Retina (tissue), 1 donor: ENCODE data around the gene PAPPA2.
"Not testable (repeated sequence)": the region's sequence is repeated elsewhere in the genome, so short reads cannot be mapped to it uniquely, and the experiment has no call there.

Experiments
- DNase-seq: peaks from one replicate; pipeline ENCODE4 v3.0.0-alpha.2; 2016

Gene PAPPA2, protein sequence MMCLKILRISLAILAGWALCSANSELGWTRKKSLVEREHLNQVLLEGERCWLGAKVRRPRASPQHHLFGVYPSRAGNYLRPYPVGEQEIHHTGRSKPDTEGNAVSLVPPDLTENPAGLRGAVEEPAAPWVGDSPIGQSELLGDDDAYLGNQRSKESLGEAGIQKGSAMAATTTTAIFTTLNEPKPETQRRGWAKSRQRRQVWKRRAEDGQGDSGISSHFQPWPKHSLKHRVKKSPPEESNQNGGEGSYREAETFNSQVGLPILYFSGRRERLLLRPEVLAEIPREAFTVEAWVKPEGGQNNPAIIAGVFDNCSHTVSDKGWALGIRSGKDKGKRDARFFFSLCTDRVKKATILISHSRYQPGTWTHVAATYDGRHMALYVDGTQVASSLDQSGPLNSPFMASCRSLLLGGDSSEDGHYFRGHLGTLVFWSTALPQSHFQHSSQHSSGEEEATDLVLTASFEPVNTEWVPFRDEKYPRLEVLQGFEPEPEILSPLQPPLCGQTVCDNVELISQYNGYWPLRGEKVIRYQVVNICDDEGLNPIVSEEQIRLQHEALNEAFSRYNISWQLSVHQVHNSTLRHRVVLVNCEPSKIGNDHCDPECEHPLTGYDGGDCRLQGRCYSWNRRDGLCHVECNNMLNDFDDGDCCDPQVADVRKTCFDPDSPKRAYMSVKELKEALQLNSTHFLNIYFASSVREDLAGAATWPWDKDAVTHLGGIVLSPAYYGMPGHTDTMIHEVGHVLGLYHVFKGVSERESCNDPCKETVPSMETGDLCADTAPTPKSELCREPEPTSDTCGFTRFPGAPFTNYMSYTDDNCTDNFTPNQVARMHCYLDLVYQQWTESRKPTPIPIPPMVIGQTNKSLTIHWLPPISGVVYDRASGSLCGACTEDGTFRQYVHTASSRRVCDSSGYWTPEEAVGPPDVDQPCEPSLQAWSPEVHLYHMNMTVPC (N-terminal part only)

DNA sequence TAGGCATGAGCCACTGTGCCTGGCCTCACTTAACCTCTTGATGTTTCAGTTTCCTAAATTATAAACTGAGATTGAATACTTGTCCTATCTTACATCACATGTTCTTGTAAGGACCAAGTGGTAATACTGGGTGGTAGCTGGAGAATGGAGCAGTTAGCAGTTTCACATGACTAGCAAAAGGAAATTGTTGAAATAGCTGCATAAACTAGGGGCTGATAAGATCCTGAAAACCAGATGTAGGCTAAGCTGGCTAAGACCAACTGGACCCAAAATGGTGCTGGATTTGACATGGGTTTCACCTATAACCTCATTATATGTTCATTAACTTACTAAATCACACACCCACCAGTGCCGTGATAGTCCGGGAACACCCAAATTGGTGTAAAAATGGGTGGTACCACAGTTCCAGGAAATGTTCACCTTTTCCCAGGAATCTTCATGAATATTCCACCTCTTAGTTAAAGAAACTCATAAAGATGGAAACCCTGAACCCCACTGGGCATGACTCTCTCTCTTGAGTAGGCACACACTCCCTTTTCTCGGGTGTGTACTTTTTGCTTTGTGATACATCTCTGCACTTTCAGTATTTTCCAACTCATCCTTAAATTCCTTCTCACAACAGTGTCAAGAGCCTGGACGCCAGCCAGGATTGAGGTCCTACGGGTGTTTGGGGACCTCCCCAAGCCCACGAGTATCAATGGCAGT, at the start of gene PAPPA2:
Gene PAPPA2, plus strand, starts transcription at position 502 of the 705 bp plus-strand sequence. CDS start 93,148 bp downstream, outside the sequence.
- DNase-seq, result no peak

DNA sequence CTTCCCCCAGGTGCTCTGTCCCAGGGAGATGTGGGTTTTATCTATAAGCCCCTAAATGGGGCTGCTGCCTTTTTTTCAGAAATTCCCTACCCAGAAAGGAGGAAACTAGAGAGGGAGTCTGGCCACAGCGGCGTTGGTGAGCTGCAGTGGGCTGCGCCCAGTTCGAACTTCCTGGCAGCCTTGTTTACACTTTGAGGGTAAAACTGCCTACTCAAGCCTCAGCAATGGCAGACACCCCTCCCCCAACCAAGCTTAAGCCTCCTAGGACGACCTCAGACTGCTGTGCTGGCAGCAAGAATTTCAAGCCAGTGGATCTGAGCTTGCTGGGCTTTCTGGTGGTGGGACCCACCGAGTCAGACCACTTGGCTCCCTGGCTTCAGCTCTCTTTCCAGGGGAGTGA, 46.2 kb upstream of the PAPPA2 start:
- no peak for DNase-seq

DNA sequence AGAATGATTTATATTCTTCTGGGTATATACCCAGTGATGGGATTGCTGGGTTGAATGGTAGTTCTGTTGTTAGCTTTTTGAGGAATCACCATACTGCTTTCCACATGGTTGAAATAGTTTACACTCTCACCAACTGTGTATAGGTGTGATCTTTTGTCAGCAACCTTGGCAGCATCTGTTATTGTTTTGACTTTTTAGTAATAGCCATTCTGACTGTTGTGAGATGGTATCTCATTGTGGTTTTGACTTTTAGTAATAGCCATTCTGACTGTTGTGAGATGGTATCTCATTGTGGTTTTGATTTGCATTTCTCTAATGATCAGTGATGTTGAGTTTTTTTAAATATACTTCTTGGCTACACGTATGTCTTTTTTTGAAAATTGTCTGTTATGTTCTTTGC, 43.4 kb upstream of the PAPPA2 start:
- DNase-seq, result not testable (repeated sequence)

DNA sequence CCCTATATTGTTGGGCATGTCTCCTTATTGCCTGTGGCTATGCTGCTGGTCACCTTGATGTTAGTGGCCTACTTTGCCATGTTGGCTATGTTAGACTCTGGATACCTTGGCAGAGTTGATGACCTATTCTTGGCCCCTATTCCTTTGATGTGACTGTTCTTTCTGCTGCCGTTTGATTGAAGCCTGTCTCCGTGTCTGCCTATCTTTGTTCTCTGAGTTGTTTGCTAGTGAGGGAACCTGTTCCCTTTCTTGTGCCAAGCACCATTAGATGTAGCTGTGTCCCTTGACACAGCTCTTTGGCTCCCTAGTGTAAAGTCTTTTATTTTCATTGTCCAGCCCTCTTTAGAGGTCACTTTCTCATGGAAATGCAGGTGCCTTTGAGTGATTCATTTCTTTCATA, 28.7 kb upstream of the PAPPA2 start:
- no peak for DNase-seq

DNA sequence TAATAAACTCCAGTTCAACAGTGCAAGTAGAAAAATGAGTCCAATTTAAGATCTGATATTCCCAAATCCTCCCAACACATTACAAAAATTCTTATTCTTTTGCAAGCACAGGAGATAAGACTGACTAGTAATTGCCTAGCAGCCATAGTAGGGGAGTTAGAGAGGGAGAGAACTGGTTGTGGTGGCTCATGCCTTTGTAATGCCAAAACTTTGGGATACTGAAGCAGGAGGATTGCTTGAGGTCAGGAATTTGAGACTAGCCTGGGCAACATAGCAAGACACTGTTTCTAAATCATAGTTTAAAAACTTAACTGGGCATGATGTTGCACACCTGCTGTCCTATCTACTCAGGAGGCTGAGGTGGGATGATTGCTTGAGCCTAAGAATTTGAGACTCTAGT, 26.7 kb upstream of the PAPPA2 start:
- DNase-seq, result no peak

DNA sequence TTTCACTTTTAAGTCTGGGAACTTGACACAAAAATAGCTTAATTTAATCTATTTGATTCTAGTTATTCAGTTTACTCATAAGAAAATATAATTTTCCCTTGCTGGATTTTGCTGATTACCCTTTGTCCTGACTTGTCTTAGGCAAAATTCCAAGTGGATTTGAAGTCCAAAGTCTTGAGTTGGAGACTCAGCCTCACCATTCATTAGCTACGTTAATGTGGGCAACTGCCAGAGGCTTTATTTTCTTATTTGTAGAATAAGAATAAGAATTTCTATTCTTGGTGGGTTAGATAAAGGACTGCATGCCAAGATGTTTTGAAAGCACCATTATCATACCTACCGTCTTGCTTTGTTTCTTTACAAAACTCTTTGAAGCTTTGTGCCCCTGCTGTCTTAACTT, 22.8 kb upstream of the PAPPA2 start:
- no peak for DNase-seq

DNA sequence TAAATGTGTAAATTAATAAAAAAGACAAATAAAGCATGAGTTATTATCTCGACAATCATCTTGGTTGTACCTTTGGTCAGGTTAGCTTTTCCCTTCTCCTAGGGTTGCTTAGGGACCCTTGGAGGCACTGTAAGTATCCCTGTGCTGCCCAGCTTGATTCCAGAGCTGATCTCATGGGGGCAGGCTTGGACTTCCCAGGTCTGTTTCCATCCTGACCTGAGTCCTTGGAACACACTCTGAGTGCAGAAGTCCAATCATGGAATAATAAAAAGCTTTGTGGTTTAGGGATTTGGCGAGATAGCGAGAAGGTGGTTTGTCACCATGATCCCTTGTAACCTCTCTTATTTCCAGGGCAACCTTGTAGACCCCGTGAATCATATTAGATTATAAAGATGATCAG, 18.7 kb upstream of the PAPPA2 start:
- no peak for DNase-seq

DNA sequence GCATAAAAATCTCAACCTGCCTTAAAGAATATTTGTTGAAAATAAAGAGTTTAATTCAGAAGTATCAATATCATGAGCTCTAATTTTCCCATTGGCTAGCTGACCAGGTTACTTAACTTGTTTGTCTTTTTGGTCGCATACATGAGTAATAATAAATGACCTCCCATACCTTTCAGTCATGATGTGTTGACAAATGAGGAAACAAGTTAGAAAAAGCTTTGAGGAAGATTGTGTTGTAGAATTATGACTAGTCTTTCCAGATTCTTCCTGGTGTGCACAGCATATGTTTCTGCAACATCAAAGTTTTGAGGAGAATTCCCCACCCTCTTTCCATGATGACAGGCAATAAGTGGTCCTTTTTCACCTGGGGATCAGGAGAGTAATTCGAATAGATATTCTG, 17.6 kb upstream of the PAPPA2 start:
- DNase-seq, result no peak

DNA sequence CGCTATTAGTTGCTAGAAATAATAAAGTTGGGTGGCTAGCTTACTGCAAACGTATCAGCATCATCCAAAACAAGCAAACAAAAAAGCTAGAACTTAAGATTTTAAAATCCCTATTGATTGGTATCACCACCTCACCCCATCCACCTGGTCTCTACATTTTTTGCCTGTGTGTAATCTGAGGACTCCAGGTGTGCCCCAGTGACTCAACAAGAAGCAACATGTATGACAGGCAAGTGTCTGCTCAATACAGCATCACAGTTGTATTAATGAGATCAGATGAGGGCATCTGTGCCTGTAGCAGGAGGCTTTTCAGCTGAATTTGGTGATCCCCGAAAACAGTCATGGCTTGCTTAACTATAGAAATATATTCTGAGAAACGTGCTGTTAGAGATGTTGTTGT, 14.6 kb upstream of the PAPPA2 start:
- no peak for DNase-seq

DNA sequence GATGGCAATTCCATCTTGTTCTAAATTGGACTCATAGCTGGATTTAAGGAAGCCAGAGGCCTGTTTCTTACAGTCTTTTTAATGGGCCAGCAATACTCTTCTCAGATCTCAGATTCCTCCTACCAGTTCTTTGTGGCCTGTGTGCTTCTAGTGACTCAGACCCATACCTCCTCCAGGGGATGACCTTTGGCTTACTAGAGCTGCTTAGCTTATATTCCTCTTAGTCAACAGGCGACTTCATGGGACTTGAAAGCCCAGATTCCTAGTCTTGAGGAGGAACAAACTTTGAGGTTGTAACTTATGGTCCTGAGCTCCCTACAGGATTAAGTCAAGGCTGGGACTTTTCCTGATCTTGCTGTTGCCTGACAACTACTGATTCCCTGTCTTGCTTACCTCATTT, 12.4 kb upstream of the PAPPA2 start:
- DNase-seq, result no peak

DNA sequence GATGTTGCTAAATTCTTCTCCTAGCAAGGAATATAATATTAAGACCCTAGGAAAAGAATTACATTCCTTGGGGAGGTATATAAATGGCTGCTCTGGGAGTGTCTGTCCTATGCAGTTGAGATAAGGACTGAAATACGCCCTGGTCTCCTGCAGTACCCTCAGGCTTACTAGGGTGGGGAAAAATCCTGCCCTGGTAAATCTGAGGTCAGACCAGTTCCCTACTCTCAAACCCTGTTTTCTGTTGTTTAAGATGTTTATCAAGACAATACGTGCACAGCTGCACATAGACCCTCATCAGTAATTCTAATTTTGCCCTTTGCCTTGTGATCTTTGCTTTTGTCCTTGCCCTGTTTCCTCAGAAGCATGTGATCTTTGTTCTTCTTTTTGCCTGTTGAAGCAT, 11.2 kb upstream of the PAPPA2 start:
- not testable (repeated sequence) for DNase-seq

DNA sequence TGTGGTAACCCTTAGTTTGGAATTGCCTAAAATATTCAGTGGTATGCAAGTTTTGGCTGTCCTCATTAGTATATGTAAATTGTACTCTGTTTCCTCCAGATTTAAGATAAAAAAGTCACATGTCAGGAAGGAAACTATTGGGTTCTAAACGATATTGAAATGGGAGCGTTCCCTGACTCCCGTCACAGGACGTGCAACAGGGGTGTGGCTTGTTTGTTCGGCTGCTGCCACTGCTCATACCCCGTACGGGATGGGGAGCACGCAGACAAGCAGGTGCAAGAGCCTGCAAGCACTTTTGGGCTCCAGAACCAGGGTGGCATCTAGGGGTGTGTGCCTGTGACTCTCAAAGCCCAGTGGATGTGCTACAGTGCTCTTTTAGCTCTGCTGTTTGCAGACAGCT, 6.2 kb upstream of the PAPPA2 start:
- no peak for DNase-seq

DNA sequence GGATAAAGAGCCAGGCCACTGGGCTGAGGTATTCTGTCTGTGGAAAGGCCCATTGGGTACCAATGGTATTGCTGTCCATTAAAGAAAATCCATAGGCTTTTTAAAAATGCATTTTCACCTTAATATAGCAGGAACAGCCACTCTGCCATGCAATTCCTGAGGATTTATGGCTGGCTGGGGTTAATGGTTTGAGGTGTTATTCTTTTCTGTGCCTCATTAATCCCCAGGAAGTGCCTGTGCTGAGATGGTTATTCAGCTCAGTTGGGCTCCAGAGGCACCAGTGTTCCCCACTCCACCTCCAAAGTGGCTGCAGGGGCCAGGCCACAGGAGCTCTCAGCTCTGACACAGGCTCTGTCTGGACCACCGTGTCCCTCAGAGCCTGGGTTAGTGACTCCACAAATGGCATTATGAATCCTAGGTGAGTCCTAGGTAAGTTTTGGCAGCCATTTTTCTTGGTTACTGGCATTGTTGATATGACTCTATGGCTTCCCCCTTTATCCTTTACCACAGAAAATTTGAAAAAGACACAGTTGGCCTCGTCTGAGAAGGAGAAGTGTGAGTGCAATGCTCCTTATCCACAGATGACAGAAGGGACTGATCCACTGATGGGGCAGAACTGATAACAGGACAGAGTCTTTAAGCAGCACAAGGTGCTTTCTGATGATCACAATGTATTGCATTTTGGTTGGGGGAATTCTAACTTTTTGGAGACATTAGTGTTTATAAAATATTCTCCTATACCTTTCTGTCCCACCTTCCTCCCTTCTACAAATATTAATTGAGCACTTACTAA, 2.2 kb upstream of the PAPPA2 start:
- DNase-seq, result no peak

DNA sequence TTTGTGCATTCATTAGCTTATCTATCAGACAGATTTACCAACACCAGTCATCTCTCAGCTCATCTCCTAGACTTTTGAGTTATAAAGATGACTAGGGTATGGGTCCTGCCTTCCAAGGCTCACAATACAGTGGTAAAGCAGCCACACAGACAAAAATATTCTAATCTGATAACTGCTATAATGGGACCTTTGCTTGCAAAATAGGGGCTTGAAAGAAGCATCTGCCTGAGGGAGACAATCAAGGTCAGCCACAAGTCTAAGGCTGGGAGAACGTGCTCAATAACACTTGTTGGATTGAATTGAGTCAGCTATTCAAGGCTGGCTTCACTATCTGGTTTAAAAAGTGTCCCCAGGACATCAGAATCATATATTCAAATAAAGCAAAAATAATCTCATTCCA, 1.4 kb upstream of the PAPPA2 start:
- DNase-seq, result no peak

DNA sequence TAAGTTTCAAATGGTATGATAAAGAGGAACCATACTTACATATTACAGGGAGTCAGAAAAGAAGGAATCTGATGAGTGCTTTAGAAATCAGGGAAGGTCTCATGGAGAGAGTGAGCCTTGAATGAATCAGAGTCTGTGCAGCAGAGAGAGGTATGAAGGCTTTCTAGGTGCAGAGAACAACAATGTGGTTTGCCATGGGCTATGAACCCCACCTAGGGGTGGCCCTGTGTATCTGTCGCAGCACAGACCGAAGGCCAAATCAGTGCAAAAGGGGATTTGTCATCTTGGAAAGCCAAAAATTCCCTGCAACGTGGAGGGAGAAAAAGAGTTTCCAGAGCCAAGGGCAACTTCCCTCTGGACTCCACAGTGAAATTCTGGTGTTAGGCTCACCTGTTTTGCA, 3.5 kb downstream of the PAPPA2 start:
- DNase-seq, result no peak

DNA sequence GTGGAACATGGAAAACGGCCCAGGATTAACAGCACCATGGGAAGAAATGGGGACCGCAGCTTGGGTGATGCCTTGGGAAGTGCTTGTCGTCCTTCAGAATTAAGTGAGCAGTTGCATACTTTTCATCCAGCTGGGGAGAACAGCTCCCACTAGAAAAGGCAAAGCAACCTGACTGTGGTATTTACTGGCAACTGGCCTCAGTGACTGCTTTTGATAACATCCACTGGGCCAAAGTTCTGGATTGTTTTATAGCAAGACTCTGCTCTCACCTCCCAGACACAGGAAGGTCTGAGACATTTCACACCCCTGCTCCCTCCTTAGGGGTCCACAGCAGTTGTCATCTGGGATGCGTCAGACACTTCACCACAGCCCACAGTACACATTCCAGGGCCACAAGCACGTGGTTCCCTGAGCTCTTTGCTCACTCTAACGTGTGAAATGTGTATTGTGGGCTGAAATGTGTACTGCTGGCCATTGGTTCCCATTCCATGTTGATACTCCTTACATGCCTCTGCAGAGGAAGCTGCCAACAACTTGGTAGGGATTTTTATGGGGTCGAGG, 6.6 kb downstream of the PAPPA2 start:
- no peak for DNase-seq

DNA sequence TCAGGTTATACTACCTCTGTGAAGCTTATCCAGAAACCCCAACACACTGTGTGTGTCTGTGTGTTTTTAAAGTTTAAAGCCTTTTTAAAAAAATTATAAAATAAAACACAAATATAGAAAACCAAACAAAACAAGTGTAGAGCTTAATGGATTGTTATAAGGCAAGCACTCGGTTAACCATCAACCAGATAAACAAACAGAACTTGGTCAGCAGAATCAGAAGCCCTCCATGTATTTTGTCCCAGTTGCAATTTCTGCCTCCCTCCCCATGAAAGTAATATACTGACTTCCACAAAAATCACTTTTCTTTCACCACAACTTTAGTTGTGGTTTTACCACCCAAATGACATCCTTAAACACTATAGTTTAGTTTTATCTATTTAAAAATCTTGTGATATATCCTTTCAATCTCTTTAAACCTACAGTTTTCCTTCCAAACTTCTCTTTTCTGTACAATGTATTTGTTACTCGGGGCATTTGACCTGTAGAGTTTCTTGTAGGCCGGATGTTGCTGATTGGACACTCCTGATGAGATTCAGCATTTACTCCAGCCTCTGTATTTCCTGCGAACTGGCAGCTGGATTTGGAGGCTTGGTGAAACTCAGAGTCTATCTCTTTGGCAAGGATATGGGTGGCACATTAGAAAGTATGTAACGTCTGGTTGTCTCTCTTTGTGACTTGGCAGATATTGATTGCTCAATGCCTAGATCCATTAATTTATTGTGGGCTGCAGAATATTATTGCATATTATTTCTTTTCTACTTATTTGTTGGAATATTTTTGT, 8.6 kb downstream of the PAPPA2 start:
- no peak for DNase-seq

DNA sequence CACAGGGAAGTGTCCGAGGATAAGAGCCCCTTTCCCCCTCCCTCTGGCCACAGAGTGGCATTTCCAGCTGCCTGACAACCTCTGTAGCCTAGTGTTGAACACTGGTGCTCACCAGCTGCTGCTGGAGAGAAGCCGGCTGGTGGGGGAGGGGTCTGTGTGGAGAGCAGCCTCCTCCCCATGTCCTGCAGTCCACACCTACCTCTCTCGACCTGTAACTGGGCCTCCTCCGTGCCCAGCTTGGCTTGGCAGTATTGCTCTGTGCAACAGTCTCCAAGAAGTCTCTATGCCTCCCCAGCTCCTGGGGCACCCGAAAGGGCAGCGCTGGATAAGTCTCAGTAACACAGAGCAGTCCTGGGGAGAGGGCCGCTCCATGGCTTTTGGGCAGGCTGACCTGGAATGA, 17.0 kb downstream of the PAPPA2 start:
- DNase-seq, result peak; percentile 15

DNA sequence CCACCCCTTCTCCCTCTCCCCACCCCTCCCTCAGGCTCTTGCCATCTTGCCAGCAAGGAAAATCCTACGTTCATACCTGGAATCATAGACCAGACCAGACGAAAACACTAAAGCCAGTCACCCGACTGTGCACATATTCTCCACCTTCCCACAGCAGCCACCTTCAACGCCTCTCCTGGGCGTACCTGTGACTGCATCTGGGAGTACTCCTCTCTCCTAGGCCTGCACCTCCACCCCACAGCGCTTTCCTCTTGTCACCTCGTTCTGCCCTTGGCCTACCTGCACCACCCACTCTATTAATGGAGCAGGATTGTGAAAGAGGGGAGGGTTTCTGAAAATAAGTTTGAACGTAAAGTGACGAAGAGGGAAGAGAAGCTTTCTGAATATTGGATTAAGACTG, 17.8 kb downstream of the PAPPA2 start:
- DNase-seq, result no peak

DNA sequence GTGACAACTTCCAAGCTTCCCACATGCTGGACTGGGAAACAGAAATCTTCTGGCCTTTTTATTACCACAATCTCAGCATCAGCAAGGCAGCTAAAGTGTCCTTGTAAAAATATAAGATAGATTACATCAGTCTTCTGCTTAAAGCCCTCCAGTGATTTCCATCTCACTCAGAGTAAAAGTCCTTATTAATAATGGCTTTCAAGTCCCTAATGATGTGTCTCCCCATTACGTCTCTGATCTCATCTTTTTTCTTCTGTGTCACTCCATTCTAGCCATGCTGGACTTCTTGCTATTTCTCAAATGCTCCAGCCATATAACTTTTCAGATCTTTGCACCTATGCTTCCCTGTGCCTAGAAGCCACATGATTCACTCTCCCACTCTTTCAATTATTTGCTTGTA, 22.1 kb downstream of the PAPPA2 start:
- no peak for DNase-seq

DNA sequence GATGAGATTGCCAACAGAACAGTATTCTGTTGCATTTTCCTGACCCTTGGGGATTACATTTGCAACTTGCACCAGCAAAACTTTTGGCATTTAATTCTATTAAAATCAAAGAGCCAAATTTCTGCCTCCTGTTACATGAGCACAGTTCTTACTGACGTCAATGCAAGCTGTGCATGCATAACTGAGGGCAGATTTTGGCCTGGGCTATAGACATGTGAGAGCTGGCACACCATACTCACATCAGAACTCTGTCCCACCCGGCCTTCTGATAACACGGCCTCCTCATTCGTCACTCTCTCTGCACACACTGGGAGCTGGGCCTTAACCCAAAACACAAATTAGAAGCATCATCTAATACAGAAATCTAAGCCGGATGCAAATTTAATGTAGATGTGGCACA, 31.5 kb downstream of the PAPPA2 start:
- DNase-seq, result no peak
